Esophagus muscularis mucosa (tissue), 4 donors: ENCODE measurements around the gene ZNF189. TPM values are rescaled to one million over a fixed set of nuclear protein-coding genes. Genes with fewer than 3 reads are reported as not detected.
"Not testable (repeated sequence)": the region's sequence is repeated elsewhere in the genome, so short reads cannot be mapped to it uniquely, and the experiment has no call there.

Experiments
- DNase-seq: peaks from one replicate; pipeline ENCODE4 v3.0.0-alpha.2; 2017; ENCODE audit errors: extremely low spot score
- H3K27ac ChIP-seq, 4 donors: fragments of 200-600 bp; sonication (generic); replicated peaks in 1 of 4; 1 replicate in 3 of 4; 2 replicates in 1 of 4; pipeline ENCODE4 v1.5.1; 2016 to 2019; ENCODE audit warnings: mild to moderate bottlenecking in 1 of 4
- H3K27me3 ChIP-seq, 4 donors: fragments of 200-600 bp; sonication (generic); one replicate each; pipeline versions ENCODE4 v1.5.1 to v1.6.0; 2016 to 2019
- H3K36me3 ChIP-seq, 4 donors: fragments of 200-600 bp; sonication (generic); one replicate each; pipeline ENCODE4 v1.5.1; 2016 to 2019
- H3K4me1 ChIP-seq, 4 donors: fragments of 200-600 bp; sonication (generic); one replicate each; pipeline ENCODE4 v1.5.1; 2016 to 2019
- H3K4me3 ChIP-seq, 4 donors: fragments of 200-600 bp; sonication (generic); 1 replicate in 2 of 4; 2 replicates in 2 of 4; pipeline ENCODE4 v1.5.1; 2016 to 2019; ENCODE audit warnings: mild to moderate bottlenecking in 4 of 4, moderate library complexity in 1 of 4
- H3K9me3 ChIP-seq, 4 donors: fragments of 200-600 bp; sonication (generic); 1 replicate in 3 of 4; 2 replicates in 1 of 4; pipeline ENCODE4 v1.5.1; 2016 to 2019
- EP300 ChIP-seq: sonication (generic); formaldehyde crosslinking; IDR thresholded peaks from one replicate; pipeline ENCODE4 v1.6.1; 2017; ENCODE audit warnings: antibody characterized with exemption
- POLR2A ChIP-seq: fragments of 450-650 bp; IDR thresholded peaks from one replicate; pipeline ENCODE4 v1.6.1; 2017; ENCODE audit warnings: antibody characterized with exemption, moderate library complexity, mild to moderate bottlenecking, low read depth
- POLR2AphosphoS5 ChIP-seq, 2 donors: sonication (generic); formaldehyde crosslinking; IDR thresholded peaks; one replicate each; pipeline ENCODE4 v1.6.1; 2017; ENCODE audit warnings: antibody characterized with exemption in 2 of 2
- WGBS: methylation state at CpG from one replicate; pipeline ENCODE4 v1.1.5; 2018; 5-methylcytosine and 5-hydroxymethylcytosine counted together
- intact Hi-C: fragments of 100-400 bp; cut with DNase I; formaldehyde crosslinking; loops from one replicate; pipeline ENCODE4 v1.15.1; 2023
- total RNA-seq, 4 donors: library from RNA; depleted of rRNA; stranded (reverse); fragments of >200 nt; gene quantifications; one replicate each; pipeline versions ENCODE4 v1.1.0 to v1.2.1, GENCODE V29; 2016
- TF ChIP-seq, protein P1 (sequence below), 3 experiments: fragments of 200-600 bp in 2 of 3; fragments of 450-650 bp in 1 of 3; sonication (generic) in 2 of 3; IDR thresholded peaks; one replicate each; pipeline ENCODE4 v1.5.1; 2017 to 2019; ENCODE audit warnings: antibody characterized with exemption in 3 of 3, mild to moderate bottlenecking in 2 of 3, moderate library complexity in 1 of 3

Gene ZNF189
- total RNA-seq, 4 donors from 2014 or later, result 16.7 to 19.6 (median 18.6) TPM

DNA sequence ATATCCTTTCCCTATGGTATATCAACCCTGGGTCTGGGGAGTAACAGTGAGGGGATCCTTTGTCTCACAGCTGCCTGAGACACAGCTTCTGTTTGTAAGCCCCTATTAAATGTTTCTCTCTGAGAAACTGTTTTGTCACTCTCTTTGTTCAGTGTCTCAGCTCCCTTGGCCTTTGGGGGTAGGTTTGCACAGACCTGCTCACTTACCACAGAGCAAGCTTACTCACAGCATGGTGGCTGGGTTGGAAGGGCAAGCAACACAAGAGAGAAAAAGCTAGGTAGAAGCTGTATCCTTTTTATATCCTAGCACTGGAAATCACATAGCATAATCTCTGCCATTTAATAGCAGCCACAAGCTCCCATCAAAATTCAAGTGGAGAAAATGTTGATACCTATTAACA is 18.4 kb upstream of the ZNF189 start:
- Histone ChIP-seq H3K27me3 (no peaks in the 10 kb centered on the region), H3K4me1 (no peaks in the 10 kb centered on the region), H3K27ac (no peak overlapping the region), H3K36me3 (no peaks in the 10 kb centered on the region), H3K9me3 (peaks cover 0 to 5% (median 2%) of the 10 kb centered on the region in 4 donors), H3K4me3 (no peak overlapping the region)
- intact Hi-C loops, result no loop called here
- DNase-seq, result no peak
- TF ChIP-seq, protein P1, sequence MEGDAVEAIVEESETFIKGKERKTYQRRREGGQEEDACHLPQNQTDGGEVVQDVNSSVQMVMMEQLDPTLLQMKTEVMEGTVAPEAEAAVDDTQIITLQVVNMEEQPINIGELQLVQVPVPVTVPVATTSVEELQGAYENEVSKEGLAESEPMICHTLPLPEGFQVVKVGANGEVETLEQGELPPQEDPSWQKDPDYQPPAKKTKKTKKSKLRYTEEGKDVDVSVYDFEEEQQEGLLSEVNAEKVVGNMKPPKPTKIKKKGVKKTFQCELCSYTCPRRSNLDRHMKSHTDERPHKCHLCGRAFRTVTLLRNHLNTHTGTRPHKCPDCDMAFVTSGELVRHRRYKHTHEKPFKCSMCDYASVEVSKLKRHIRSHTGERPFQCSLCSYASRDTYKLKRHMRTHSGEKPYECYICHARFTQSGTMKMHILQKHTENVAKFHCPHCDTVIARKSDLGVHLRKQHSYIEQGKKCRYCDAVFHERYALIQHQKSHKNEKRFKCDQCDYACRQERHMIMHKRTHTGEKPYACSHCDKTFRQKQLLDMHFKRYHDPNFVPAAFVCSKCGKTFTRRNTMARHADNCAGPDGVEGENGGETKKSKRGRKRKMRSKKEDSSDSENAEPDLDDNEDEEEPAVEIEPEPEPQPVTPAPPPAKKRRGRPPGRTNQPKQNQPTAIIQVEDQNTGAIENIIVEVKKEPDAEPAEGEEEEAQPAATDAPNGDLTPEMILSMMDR (IDR thresholded peaks at IDR 0.05), result no peak
- TF ChIP-seq POLR2A, result no peak
- TF ChIP-seq EP300, result no peak
- TF ChIP-seq POLR2AphosphoS5 (IDR thresholded peaks at IDR 0.05), result no peak

DNA sequence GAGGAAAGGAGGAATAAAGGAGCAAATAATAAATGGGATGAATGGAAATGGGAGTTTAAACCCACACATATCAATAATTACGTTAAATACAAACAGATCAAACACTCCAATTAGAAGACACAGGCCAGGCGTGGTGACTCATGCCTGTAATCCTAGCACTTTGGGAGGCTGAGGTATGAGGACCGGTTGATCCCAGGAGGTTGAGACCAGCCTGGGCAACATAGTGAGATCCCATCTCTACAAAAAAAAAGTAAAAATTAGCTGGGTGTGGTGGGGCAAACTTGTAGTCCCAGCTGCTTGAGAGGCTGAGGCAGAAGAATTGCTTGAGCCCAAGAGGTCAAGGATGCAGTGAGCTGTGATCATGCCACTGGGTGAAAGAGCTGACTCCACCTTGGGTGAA is 17.5 kb upstream of the ZNF189 start:
- no peak overlapping the region for H3K27ac ChIP-seq
- H3K36me3 ChIP-seq, result no peaks in the 10 kb centered on the region
- H3K4me3 ChIP-seq, result no peak overlapping the region
- 95% methylated on average over 3 of the region's 3 CpGs for WGBS
- no peaks in the 10 kb centered on the region for H3K4me1 ChIP-seq
- no peak for DNase-seq
- TF ChIP-seq EP300 (no peak), POLR2AphosphoS5 (IDR thresholded peaks at IDR 0.05) (no peak), POLR2A (no peak)
- TF ChIP-seq, protein P1 (IDR thresholded peaks at IDR 0.05), result no peak
- intact Hi-C loops, result no loop called here
- no peaks in the 10 kb centered on the region for H3K27me3 ChIP-seq
- peaks cover 0 to 8% (median 3%) of the 10 kb centered on the region in 4 donors for H3K9me3 ChIP-seq

DNA sequence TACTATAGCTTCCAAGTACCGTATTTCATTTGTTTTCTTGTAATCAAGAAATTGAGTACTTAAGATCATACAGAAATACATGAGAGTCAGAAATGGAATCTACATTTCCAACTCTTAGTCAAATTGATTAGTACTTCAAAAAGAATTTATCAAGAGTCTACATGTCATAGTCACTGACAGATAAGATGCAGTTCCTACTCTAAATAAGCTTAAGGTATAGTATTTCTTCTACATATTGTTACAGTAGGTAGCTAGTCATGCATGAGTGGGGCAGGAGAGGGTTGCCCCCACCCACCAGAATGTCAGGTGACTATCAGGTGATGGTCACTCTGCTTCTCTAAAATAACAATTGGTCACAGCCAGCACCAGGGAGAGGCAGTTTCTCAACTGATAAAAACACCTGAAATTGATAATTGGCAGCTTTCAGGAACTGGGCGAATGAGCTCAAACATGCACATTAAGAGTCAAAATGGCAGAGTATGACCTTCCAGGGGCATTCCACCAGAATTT is 16.8 kb upstream of the ZNF189 start:
- no peak for DNase-seq
- intact Hi-C loops, result no loop called here

DNA sequence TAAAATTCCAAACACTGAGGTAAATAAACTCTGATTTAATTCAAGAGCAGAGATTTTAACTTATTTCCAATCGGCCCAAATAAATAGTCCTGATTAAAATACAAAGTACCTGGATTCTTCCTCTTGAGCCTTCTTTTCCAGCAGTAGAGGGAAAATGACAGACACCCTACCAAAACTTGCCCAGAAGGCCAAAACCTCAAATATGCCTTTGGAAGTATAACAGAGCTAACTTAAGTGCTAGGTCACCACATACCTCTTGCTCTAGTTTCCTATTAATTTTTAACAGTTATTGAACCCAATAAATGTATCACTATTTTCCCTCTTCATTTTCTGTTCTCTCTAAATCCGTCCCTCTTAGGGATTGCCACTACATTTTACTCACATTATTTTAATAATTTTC is 15.3 kb upstream of the ZNF189 start:
- H3K36me3 ChIP-seq, result peaks cover 0 to 3% (median 0%) of the 10 kb centered on the region in 4 donors
- no peak overlapping the region for H3K4me3 ChIP-seq
- H3K27me3 ChIP-seq, result no peaks in the 10 kb centered on the region
- no peak for TF ChIP-seq EP300
- TF ChIP-seq POLR2AphosphoS5 (IDR thresholded peaks at IDR 0.05), result no peak
- TF ChIP-seq, protein P1 (IDR thresholded peaks at IDR 0.05), result no peak
- no peak for TF ChIP-seq POLR2A
- WGBS, result 85% methylated on average over 2 of the region's 2 CpGs
- no peak for DNase-seq
- peaks cover 0 to 8% (median 3%) of the 10 kb centered on the region in 4 donors for H3K9me3 ChIP-seq
- H3K27ac ChIP-seq, result no peak overlapping the region
- H3K4me1 ChIP-seq, result no peaks in the 10 kb centered on the region
- intact Hi-C loops, result no loop called here

More for the DNA sequence above, 16.8 kb upstream of the ZNF189 start:
- Histone ChIP-seq H3K9me3 (peaks cover 0 to 8% (median 3%) of the 10 kb centered on the region in 4 donors), H3K27ac (no peak overlapping the region), H3K27me3 (no peaks in the 10 kb centered on the region), H3K36me3 (no peaks in the 10 kb centered on the region), H3K4me3 (no peak overlapping the region), H3K4me1 (no peaks in the 10 kb centered on the region)
- WGBS, result 90% methylated on average over 2 of the region's 2 CpGs
- TF ChIP-seq, protein P1 (IDR thresholded peaks at IDR 0.05), result no peak
- no peak for TF ChIP-seq POLR2A
- TF ChIP-seq POLR2AphosphoS5 (IDR thresholded peaks at IDR 0.05), result no peak
- no peak for TF ChIP-seq EP300

DNA sequence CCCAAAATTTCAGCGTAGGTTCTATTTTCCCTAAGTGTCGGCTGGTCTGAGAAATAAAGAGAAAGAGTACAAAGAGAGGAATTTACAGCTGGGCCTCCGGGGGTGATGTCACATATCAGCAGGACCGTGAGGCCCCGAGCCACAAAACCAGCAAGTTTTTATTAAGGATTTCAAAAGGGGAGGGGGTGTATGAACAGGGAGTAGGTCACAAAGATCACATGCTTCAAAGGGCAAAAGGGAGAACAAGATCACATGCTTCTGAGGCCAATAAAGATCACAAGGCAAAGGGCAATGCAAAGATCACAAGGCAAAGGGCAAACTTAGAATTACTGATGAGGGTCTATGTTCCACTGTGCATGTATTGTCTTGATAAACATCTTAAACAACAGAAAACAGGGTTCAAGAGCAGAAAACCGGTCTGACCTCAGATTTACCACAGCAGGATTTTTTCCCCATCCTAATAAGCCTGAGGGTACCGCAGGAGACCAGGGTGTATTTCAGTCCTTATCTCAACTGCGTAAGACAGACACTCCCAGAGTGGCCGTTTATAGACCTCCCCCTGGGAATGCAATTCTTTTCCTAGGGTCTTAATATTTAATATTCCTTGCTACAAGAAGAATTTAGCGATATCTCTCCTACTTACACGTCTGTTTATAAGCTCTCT is 13.6 kb upstream of the ZNF189 start, which contains the start of gene BAAT:
TSS of gene BAAT (minus strand) at position 134 of the 664 bp plus-strand sequence. CDS start 13,602 bp downstream, outside the sequence.
- intact Hi-C loops, H3K27me3 ChIP-seq, DNase-seq, H3K9me3 ChIP-seq, H3K27ac ChIP-seq, H3K4me3 ChIP-seq, H3K4me1 ChIP-seq: not testable (repeated sequence)
- peaks cover 7 to 15% (median 12%) of the 10 kb centered on the region in 4 donors for H3K36me3 ChIP-seq
- 95% methylated on average over 11 of the region's 11 CpGs for WGBS
